ENCODE data around the gene CAPZA3. TPM values are rescaled to one million over a fixed set of nuclear protein-coding genes. Genes with fewer than 3 reads are reported as not detected.

The CAPZA3 gene
- total and polyA plus RNA-seq, 10 of the 15 experiments (the other 5 are each of a cell fraction or from before 2014, with no cell fraction given) = not detected

- no TSS peak for BruUV-seq (replicated peaks)
- intact Hi-C loops (cut with micrococcal nuclease; ENCODE audit: unreplicated experiment) = no loop called here
Observed at GRCh38 chr12:18750085-18750484, 12.2 kb downstream of the CAPZA3 start.

GRCh38 chr12:18751866-18752265 lies 13.9 kb downstream of the CAPZA3 start:
- H3K4me1 ChIP-seq (ENCODE audit: control insufficient read depth, insufficient read depth, low read length) = no peaks in the 10 kb centered on the region
- intact Hi-C loops (cut with micrococcal nuclease; ENCODE audit: unreplicated experiment) (no loop called here), in situ Hi-C loops (cut with MboI) (no loop called here)
- no peak overlapping the region for H3K27ac ChIP-seq (ENCODE audit: control insufficient read depth, insufficient read depth)
- no peaks in the 10 kb centered on the region for H3K79me2 ChIP-seq (ENCODE audit: control insufficient read depth, insufficient read depth, low read length)
- TF ChIP-seq USF2 (IDR thresholded peaks at IDR 0.05; ENCODE audit: borderline replicate concordance, low read depth, low read length) (no peak), SREBF2 (IDR thresholded peaks at IDR 0.05; ENCODE audit: low read length) (no peak), KLF5 (IDR thresholded peaks at IDR 0.05; ENCODE audit: partially characterized antibody) (no peak), POLR2AphosphoS5 (IDR thresholded peaks at IDR 0.05; ENCODE audit: low read length) (no peak), IRF4 (IDR thresholded peaks at IDR 0.05; ENCODE audit: low read depth, low read length) (no peak), HSF1 (IDR thresholded peaks at IDR 0.05; ENCODE audit: low read depth, low read length) (no peak), LARP7 (IDR thresholded peaks at IDR 0.05) (no peak), YBX1 (IDR thresholded peaks at IDR 0.05) (no peak), GATAD2B (conservative IDR thresholded peaks at IDR 0.05; ENCODE audit: low read depth) (no peak), POU2F2 (IDR thresholded peaks at IDR 0.05; ENCODE audit: borderline replicate concordance, low read depth, low read length) (no peak)
- SMC1A ChIA-PET (ENCODE audit: uncharacterized antibody, unreplicated experiment) = no interaction called here
- no peak for FAIRE-seq
- no peak overlapping the region for H3K9ac ChIP-seq (ENCODE audit: control insufficient read depth, insufficient read depth, low read length)
- BruUV-seq (replicated peaks) = no TSS peak
- no peaks in the 10 kb centered on the region for H3K9me3 ChIP-seq (replicated peaks; ENCODE audit: control insufficient read depth, insufficient read depth, low read length)
- WGBS (ENCODE audit: insufficient coverage, insufficient replicate concordance, low lambda C conversion rate, missing lambda C conversion rate) = 0% methylated on average over 2 of the region's 2 CpGs
- no peak for DNase-seq (ENCODE audit: low read depth, low spot score)
- RAD21 ChIA-PET (ENCODE audit: unreplicated experiment) = no interaction called here
- CTCF ChIA-PET = no interaction called here
- POLR2A ChIA-PET = no interaction called here
- no peak overlapping the region for H3K4me2 ChIP-seq (ENCODE audit: control insufficient read depth, insufficient read depth)
- no peaks in the 10 kb centered on the region for H3K27me3 ChIP-seq (replicated peaks in 1 of 2; ENCODE audit: control insufficient read depth in 2 of 2, insufficient read depth in 2 of 2, low read length in 1 of 2)
- H4K20me1 ChIP-seq (ENCODE audit: control insufficient read depth, insufficient read depth) = no peaks in the 10 kb centered on the region
- no peak overlapping the region for H3K4me3 ChIP-seq
- no peak overlapping the region for H2AFZ ChIP-seq (ENCODE audit: control insufficient read depth, low read depth, low read length)
- no peak for ATAC-seq
- H3K36me3 ChIP-seq (ENCODE audit: control insufficient read depth in 2 of 2, insufficient read depth in 2 of 2, low read length in 1 of 2) = no peaks in the 10 kb centered on the region

More at GRCh38 chr12:18750085-18750484, 12.2 kb downstream of the CAPZA3 start:
- Histone ChIP-seq H3K36me3 (ENCODE audit: control insufficient read depth in 2 of 2, insufficient read depth in 2 of 2, low read length in 1 of 2) (no peaks in the 10 kb centered on the region), H2AFZ (ENCODE audit: control insufficient read depth, low read depth, low read length) (no peak overlapping the region), H3K4me3 (no peak overlapping the region), H4K20me1 (ENCODE audit: control insufficient read depth, insufficient read depth) (no peaks in the 10 kb centered on the region), H3K9me3 (replicated peaks; ENCODE audit: control insufficient read depth, insufficient read depth, low read length) (no peaks in the 10 kb centered on the region), H3K4me2 (ENCODE audit: control insufficient read depth, insufficient read depth) (no peak overlapping the region), H3K27ac (ENCODE audit: control insufficient read depth, insufficient read depth) (no peak overlapping the region), H3K27me3 (replicated peaks in 1 of 2; ENCODE audit: control insufficient read depth in 2 of 2, insufficient read depth in 2 of 2, low read length in 1 of 2) (no peaks in the 10 kb centered on the region), H3K9ac (ENCODE audit: control insufficient read depth, insufficient read depth, low read length) (no peak overlapping the region), H3K4me1 (ENCODE audit: control insufficient read depth, insufficient read depth, low read length) (no peaks in the 10 kb centered on the region), H3K79me2 (ENCODE audit: control insufficient read depth, insufficient read depth, low read length) (no peaks in the 10 kb centered on the region)
- ChIA-PET POLR2A (no interaction called here), CTCF (interaction anchor here (0.6 kb wide), 1 partner anchor 811 kb away, joined by 4 read pairs; no protein-coding TSS in a partner anchor), RAD21 (ENCODE audit: unreplicated experiment) (no interaction called here), SMC1A (ENCODE audit: uncharacterized antibody, unreplicated experiment) (no interaction called here)
- TF ChIP-seq FOS (IDR thresholded peaks at IDR 0.05; ENCODE audit: borderline replicate concordance, extremely low read depth, insufficient read length) (no peak), EP300 (IDR thresholded peaks at IDR 0.05; ENCODE audit: borderline replicate concordance in 1 of 2, control insufficient read depth in 1 of 2, low read depth in 2 of 2, low read length in 2 of 2) (no peak), KLF5 (IDR thresholded peaks at IDR 0.05; ENCODE audit: partially characterized antibody) (no peak), SREBF1 (IDR thresholded peaks at IDR 0.05; ENCODE audit: low read length) (no peak), BHLHE40 (IDR thresholded peaks at IDR 0.05; ENCODE audit: borderline replicate concordance in 1 of 2, low read depth in 2 of 2, low read length in 1 of 2) (no peak), CREB1 (IDR thresholded peaks at IDR 0.05; ENCODE audit: low read depth) (no peak)
- no peak for DNase-seq (ENCODE audit: low read depth, low spot score)
- ATAC-seq = no peak
- FAIRE-seq = no peak
- in situ Hi-C loops (cut with MboI) = no loop called here
- 0% methylated on average over 1 of the region's 1 CpG for WGBS (ENCODE audit: insufficient coverage, insufficient replicate concordance, low lambda C conversion rate, missing lambda C conversion rate)

Measured in GM12878 (cell line).